SKM-1 treated with dmso at 0.1 percent for 144 hours (cell line): ENCODE results near the gene OR7C2.
A peak's percentile ranks its signal among the peaks of the same experiment; 100 is the strongest.
"Not testable (repeated sequence)": the region's sequence is repeated elsewhere in the genome, so short reads cannot be mapped to it uniquely, and the experiment has no call there.

Experiments
- DNase-seq: peaks from one replicate; lab custom pipeline; 2025; ENCODE audit not compliant: unreplicated experiment; lab: John Stamatoyannopoulos, UW

The OR7C2 gene

GRCh38 chr19:14941189-14941588 is at the start of gene OR7C2:
TSS of gene OR7C2 (plus strand) at chr19:14941489. CDS start at chr19:14941489, 0 bp downstream.
- DNase-seq = no peak

DNA sequence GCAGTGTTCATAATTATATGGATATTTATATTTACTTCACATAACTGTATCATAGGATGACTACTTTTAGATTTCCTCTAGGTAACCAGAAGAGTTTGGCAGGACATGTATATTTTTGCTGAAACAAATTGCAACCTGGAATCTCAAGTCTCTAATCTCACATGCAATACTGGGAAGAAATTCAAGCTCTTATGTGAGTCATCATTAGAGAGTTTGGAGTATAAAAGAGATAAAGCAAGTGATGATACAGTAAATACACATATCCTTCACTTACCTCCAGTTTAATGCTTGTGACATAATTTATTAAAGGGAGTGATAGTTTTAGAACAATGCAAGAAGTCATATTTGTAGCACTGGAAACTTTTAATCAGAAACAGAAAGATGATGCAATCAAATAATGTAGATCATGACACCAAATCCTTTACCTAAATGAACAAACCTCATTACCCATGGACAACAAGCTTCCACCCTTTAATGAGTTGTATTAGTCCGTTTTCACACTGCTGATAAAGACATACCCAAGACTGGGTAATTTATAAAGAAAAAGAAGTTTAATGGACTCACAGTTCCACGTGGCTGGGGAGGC is 39.5 kb upstream of the OR7C2 start:
- DNase-seq = no peak

GRCh38 chr19:14906711-14907110 is 34.6 kb upstream of the OR7C2 start:
- DNase-seq = no peak

DNA sequence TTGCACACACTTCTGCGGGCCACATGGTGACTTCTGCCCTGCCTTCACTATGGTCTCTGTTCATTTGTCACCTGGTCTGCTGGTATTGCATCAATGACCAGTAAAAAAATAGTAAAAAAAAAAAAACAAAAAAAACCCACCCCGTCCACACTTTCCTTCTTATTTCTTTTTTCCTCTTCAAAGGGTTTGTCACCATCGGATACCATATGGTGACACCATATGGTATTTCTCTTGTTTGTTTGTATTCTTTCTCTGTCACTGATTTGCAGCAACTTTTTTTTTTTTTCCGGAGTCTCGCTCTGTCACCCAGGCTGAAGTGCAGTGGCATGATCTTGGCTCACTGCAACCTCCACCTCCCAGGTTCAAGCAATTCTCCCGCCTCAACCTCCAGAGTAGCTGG is 26.2 kb upstream of the OR7C2 start:
- no peak for DNase-seq

DNA sequence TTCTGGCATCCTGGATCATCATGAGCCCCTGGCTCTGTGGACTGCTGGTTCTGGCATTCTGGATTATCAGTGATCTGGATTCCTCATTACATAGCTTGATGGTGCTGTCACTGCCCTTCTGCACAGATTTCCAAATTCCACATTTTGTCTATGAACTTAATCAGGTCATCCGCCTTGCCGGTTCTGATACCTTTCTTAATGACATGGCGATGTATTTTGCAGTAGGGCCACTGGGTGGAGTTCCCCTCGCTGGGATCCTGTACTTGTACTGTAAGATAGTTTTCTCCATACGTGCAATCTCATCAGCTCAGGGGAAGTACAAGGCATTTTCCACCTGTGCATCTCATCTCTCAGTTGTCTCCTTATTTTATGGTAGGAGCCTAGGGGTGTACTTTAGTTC is 24.4 kb upstream of the OR7C2 start:
- no peak for DNase-seq

DNA sequence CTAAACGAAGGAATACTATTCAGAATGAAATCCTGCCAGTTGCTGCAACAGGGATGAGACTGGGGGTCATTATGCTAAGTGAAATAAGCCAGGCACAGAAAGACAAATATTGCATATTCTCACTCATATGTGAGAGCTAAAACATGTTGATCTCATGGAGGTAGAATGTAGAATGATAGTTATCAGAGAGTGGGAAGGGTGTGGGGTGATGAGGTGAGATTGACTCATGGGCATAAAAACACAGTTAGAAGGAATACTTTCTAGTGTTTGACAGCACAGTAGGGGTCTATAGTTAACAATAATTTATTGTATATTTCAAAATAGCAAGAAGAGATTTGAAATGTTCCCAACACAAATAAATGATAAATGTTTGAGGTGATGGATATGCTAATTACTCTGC is 7.8 kb upstream of the OR7C2 start:
- DNase-seq = no peak

GRCh38 chr19:14940266-14940665 is 1.0 kb upstream of the OR7C2 start:
- no peak for DNase-seq

GRCh38 chr19:14943601-14944000 is 2.3 kb downstream of the OR7C2 start:
- peak; percentile 92 for DNase-seq

- DNase-seq = no peak
Measured at GRCh38 chr19:14944456-14944855, 3.2 kb downstream of the OR7C2 start.

- not testable (repeated sequence) for DNase-seq
Measured at GRCh38 chr19:14949413-14949812, 8.1 kb downstream of the OR7C2 start.

GRCh38 chr19:14949876-14950275 is 8.6 kb downstream of the OR7C2 start:
- DNase-seq = no peak

DNA sequence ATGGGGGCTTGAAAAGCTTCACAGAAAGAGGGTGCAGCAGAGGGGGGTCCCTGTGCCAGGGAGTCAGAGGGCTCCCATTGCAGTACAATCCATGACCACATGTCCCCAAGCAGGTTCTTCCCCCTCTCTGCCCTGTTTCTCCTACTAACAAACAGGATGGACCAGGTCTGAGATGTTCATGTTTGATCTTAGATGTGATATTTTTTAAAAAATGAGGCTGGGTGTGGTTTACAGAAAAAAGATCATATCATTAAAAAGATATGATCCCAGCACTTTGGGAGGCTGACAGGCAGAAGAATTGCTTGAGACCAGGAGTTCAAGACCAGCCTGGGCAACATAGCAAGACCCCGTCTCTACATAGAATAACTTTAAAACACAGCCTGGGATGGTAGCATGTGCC is 9.1 kb downstream of the OR7C2 start:
- no peak for DNase-seq

DNA sequence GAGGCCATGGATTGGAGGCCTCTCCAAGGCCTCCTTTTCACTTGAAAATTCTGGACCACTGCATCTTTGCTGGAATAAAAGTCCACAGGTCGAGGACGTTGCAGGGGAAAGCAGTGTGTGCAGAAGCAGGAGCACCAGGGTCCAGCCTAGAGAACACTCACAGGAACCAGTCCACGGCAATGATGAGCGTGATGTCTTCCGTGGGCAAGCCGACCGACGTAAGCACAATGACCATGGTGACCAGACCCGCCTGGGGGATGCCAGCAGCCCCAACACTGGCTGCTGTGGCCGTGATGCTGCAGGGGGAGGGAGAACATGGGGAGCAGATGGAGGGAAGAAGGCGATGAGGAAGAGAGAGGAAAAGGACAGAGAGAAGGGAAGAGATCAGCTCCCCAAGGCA is 11.5 kb downstream of the OR7C2 start:
- DNase-seq = no peak

DNA sequence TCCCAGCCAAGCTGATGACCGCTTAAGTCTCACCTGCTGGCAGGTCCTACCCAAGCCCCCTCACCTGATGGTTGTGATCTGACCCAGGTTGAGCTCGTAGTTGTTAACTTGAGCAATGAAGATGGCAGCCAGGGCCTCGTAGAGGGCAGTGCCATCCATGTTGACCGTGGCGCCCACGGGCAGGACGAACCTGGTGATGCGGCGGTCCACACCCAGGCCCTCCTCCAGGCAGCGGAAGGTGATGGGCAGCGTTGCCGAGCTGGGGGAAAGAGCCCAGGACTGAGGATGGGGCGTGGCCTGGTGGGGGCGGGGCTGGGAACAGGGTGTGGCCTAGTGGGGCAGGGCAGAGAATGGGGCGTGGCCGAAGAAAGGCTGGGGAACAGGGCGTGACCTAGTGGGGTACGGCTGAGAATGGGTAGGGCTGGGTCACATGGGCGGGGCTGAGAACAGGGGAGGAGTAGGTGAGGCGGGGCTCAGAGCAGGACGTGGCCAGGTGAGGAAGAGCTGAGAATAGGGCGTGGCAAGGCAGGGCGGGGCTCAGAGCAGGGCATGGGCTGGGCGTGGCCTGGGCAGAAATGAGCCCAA is 12.9 kb downstream of the OR7C2 start:
- DNase-seq = no peak

DNA sequence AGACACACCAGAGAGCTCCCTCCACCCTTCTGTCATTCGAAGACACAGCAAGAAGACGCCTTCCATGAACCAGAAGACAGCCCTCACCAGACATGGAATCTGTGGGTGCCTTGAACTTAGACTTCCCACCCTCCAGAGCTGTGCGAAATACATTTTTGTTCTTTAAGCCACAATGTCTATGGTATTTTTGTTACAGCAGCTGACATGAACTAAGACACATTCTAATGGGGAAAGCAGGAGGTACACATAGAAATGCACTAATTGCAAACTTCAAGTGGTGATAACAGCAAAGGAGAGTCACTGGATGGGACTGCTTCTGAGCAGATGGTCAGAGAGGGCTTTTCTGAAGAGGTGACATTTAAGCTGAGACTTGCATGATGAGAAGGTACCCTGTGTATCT is 16.2 kb downstream of the OR7C2 start:
- DNase-seq = no peak

GRCh38 chr19:14959263-14959662 is 18.0 kb downstream of the OR7C2 start:
- no peak for DNase-seq

GRCh38 chr19:14961956-14962685 is 20.8 kb downstream of the OR7C2 start:
- DNase-seq = no peak

GRCh38 chr19:14968247-14968646 is 27.0 kb downstream of the OR7C2 start:
- DNase-seq = no peak

- DNase-seq = no peak
Measured at GRCh38 chr19:14971474-14971873, 30.2 kb downstream of the OR7C2 start.

DNA sequence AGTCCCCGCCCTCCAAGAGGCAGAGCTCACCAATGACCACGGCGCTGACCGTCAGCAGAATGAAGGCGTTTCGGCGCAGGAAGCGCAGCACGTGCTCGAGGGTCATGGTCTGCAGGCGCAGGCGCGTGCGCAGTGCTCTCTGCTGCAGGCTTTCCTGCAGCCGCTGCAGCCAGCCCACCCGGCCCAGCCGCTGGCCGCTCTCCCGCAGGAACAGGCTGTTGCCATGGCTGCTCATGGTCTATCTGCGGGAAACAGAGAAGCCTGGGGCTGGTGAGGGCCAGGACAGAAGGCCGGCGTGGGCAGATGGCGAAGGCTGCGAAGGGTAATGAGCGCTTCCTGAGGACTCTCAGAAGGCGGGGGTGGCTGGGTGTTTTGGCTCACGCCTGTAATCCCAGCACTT is 31.4 kb downstream of the OR7C2 start:
- DNase-seq = no peak

GRCh38 chr19:14974488-14974887 is 33.2 kb downstream of the OR7C2 start:
- no peak for DNase-seq

DNA sequence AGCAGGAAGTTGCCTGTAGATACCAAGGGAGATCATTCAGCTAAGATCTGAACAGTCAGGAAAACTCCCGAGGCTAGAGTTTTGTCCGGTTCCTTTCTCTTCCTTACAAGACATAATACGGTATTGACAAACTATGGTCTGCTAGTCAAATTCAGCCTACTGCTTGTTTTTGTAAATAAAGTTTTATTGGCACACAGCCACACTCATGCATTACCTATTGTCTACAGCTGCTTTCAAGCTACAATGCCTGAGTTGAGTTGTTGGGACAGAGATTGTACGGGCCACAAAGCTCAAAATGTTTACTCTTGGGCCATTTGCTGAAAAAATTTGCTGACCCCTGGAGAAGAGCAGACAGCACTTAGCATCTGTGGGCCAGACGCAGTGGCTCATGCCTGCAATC is 35.8 kb downstream of the OR7C2 start:
- DNase-seq = no peak
